SU-DHL-6 (cell line): ENCODE measurements around the gene MT3.

Experiments
- H2AFZ ChIP-seq: fragments of 200-600 bp; sonication (generic); 2 replicates; pipeline ENCODE4 v1.6.1; 2014; ENCODE audit warnings: low read depth, mild to moderate bottlenecking, moderate library complexity, mixed read lengths, antibody characterized with exemption, low read length; ENCODE audit not compliant: severe bottlenecking
- H3F3A ChIP-seq: fragments of 200-600 bp; shearing (Covaris generic); 2 replicates; pipeline ENCODE4 v1.6.0; 2016; ENCODE audit warnings: antibody characterized with exemption, mild to moderate bottlenecking; ENCODE audit not compliant: insufficient read depth
- H3K27ac ChIP-seq: fragments of 200-600 bp; sonication (generic); 2 replicates; pipeline ENCODE4 v1.5.1; 2016; ENCODE audit warnings: low read depth, mild to moderate bottlenecking, low read length, moderate library complexity, mixed read lengths
- H3K27me3 ChIP-seq: fragments of 200-600 bp; sonication (generic), shearing (Covaris generic); 2 replicates; pipeline ENCODE4 v1.6.0; 2014; ENCODE audit warnings: mild to moderate bottlenecking, low read length
- H3K36me3 ChIP-seq: fragments of 200-600 bp; sonication (generic); 2 replicates; pipeline ENCODE4 v1.6.1; 2014; ENCODE audit warnings: mild to moderate bottlenecking, low read length, mixed read lengths
- H3K4me2 ChIP-seq: fragments of 300-600, 200-600 bp; shearing (Covaris generic), sonication (generic); 2 replicates; pipeline ENCODE4 v1.6.0; 2014; ENCODE audit warnings: low read length, low read depth, mild to moderate bottlenecking; ENCODE audit not compliant: poor library complexity, severe bottlenecking
- H3K4me3 ChIP-seq: fragments of 200-600 bp; sonication (generic); 2 replicates; pipeline ENCODE4 v1.5.1; 2014; ENCODE audit warnings: antibody characterized with exemption, low read length, mild to moderate bottlenecking, mixed read lengths; ENCODE audit not compliant: insufficient read depth, poor library complexity, severe bottlenecking
- H3K79me2 ChIP-seq: fragments of 200-600 bp; sonication (generic); 2 replicates; pipeline ENCODE4 v1.6.1; 2014; ENCODE audit warnings: mild to moderate bottlenecking, low read length, moderate library complexity; ENCODE audit not compliant: insufficient read depth
- H3K9ac ChIP-seq: fragments of 200-600 bp; sonication (generic); 2 replicates; pipeline ENCODE4 v1.7.0; 2014; ENCODE audit warnings: mild to moderate bottlenecking, low read length
- H3K9me2 ChIP-seq: fragments of 200-600 bp; sonication (generic); replicated peaks from 2 replicates; pipeline ENCODE4 v1.6.1; 2014; ENCODE audit warnings: low read length; ENCODE audit not compliant: insufficient read depth
- H3K9me3 ChIP-seq: fragments of 200-600 bp; sonication (generic); 2 replicates; pipeline ENCODE4 v1.6.1; 2014; ENCODE audit warnings: low read length, mixed read lengths; ENCODE audit not compliant: insufficient read depth
- H4K20me1 ChIP-seq: fragments of 200-600 bp; sonication (generic); 2 replicates; pipeline ENCODE4 v1.6.1; 2014; ENCODE audit warnings: low read depth, mild to moderate bottlenecking, antibody characterized with exemption, low read length, moderate library complexity, mixed read lengths
- CTCF ChIP-seq: fragments of 200-600 bp; sonication (generic); IDR thresholded peaks from one replicate; pipeline ENCODE4 v1.5.1; 2017; ENCODE audit warnings: antibody characterized with exemption, mild to moderate bottlenecking, low read length, moderate library complexity; ENCODE audit not compliant: insufficient read depth, poor library complexity, severe bottlenecking
- EZH2phosphoT487 ChIP-seq: fragments of 200-600 bp; sonication (generic), shearing (Covaris generic); conservative IDR thresholded peaks from 2 replicates; pipeline ENCODE4 v1.6.1; 2018; ENCODE audit warnings: mild to moderate bottlenecking, antibody characterized with exemption, low read length, moderate library complexity, mixed read lengths

Gene MT3

GRCh38 chr16:56623637-56624036 is 34.3 kb downstream of the MT3 start:
- Histone ChIP-seq H3K27me3 (no peaks in the 10 kb centered on the region; the same call in 1 of the 2 replicates), H3K36me3 (no peaks in the 10 kb centered on the region), H3K9me3 (no peaks in the 10 kb centered on the region), H3K9ac (no peak overlapping the region), H2AFZ (no peak overlapping the region), H4K20me1 (no peaks in the 10 kb centered on the region), H3K27ac (no peak overlapping the region), H3K4me2 (no peak overlapping the region), H3K9me2 (no peaks in the 10 kb centered on the region), H3K4me3 (no peak overlapping the region), H3F3A (no peaks in the 10 kb centered on the region), H3K79me2 (no peaks in the 10 kb centered on the region)
- TF ChIP-seq CTCF, result no peak
- TF ChIP-seq EZH2phosphoT487, result no peak

GRCh38 chr16:56625140-56625942 is 36.0 kb downstream of the MT3 start, which contains the start of gene MT1E:
TSS of gene MT1E (plus strand) at chr16:56625781. CDS start at chr16:56625852, 71 bp downstream.
- Histone ChIP-seq H2AFZ (no peak within 1 kb of the TSS), H3K9me3 (no peaks in the 10 kb centered on the region), H3F3A (no peaks in the 10 kb centered on the region), H3K27ac (no peak within 1 kb of the TSS), H3K4me3 (no peak within 1 kb of the TSS), H3K27me3 (no peaks in the 10 kb centered on the region), H4K20me1 (no peaks in the 10 kb centered on the region), H3K9me2 (no peaks in the 10 kb centered on the region), H3K4me2 (no peak within 1 kb of the TSS), H3K9ac (no peak within 1 kb of the TSS), H3K36me3 (no peaks in the 10 kb centered on the region), H3K79me2 (no peaks in the 10 kb centered on the region)
- TF ChIP-seq EZH2phosphoT487 (no peak), CTCF (no peak)

GRCh38 chr16:56625943-56626654 is 36.8 kb downstream of the MT3 start:
- no peaks in the 10 kb centered on the region for H3K36me3 ChIP-seq
- H3K79me2 ChIP-seq, result no peaks in the 10 kb centered on the region
- no peak for TF ChIP-seq CTCF
- TF ChIP-seq EZH2phosphoT487, result no peak
- no peaks in the 10 kb centered on the region for H3F3A ChIP-seq
- no peaks in the 10 kb centered on the region for H4K20me1 ChIP-seq
- no peak overlapping the region for H3K4me2 ChIP-seq
- H3K27ac ChIP-seq, result no peak overlapping the region
- no peak overlapping the region for H2AFZ ChIP-seq
- no peaks in the 10 kb centered on the region for H3K9me3 ChIP-seq
- no peak overlapping the region for H3K9ac ChIP-seq
- H3K9me2 ChIP-seq, result no peaks in the 10 kb centered on the region
- no peaks in the 10 kb centered on the region for H3K27me3 ChIP-seq
- no peak overlapping the region for H3K4me3 ChIP-seq
